Measurements from ENCODE around the gene RTP2. TPM values are rescaled to one million over a fixed set of nuclear protein-coding genes. Genes with fewer than 3 reads are reported as not detected.
A peak's percentile ranks its signal among the peaks of the same experiment; 100 is the strongest.

Gene RTP2
- total RNA-seq, 6 donors from 2014 or later: not detected

DNA sequence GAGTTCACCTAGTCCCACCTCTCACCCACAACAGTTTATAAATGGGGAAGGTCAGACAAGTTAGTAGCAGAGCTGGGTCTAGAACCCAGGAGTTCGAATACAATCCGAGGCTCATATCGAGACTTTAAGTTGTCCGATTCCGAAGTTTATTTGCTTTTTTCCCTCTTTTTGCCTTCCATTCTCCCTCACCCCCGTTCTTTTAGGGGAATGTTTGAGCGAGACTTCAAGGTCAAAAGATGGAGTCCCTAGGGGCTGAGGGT is 35.6 kb upstream of the RTP2 start:
- WGBS, 2 donors: 0 to 3% methylated on average over 7 of the region's 7 CpGs
- Histone ChIP-seq H3K27me3 (no peaks in the 10 kb centered on the region), H3K27ac (peak overlapping the region; percentile 97 to 99 (median 98)), H3K4me3 (peak overlapping the region; percentile 21 to 67 (median 64)), H3K9me3 (no peaks in the 10 kb centered on the region), H3K4me1 (peaks cover 36 to 72% (median 44%) of the 10 kb centered on the region in 4 donors), H3K36me3 (peaks cover 0 to 19% (median 13%) of the 10 kb centered on the region in 4 donors)
- ATAC-seq (ENCODE audit: low FRiP score in 2 of 2) (no peak), DNase-seq (no peak)
- peak in 1 of 2 donors; percentile 2 for TF ChIP-seq POLR2AphosphoS5 (IDR thresholded peaks at IDR 0.05)
- no peak for TF ChIP-seq POLR2A (IDR thresholded peaks at IDR 0.05)
- TF ChIP-seq EP300 (IDR thresholded peaks at IDR 0.05): no peak
- TF ChIP-seq, protein P1, sequence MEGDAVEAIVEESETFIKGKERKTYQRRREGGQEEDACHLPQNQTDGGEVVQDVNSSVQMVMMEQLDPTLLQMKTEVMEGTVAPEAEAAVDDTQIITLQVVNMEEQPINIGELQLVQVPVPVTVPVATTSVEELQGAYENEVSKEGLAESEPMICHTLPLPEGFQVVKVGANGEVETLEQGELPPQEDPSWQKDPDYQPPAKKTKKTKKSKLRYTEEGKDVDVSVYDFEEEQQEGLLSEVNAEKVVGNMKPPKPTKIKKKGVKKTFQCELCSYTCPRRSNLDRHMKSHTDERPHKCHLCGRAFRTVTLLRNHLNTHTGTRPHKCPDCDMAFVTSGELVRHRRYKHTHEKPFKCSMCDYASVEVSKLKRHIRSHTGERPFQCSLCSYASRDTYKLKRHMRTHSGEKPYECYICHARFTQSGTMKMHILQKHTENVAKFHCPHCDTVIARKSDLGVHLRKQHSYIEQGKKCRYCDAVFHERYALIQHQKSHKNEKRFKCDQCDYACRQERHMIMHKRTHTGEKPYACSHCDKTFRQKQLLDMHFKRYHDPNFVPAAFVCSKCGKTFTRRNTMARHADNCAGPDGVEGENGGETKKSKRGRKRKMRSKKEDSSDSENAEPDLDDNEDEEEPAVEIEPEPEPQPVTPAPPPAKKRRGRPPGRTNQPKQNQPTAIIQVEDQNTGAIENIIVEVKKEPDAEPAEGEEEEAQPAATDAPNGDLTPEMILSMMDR (IDR thresholded peaks at IDR 0.05): no peak

DNA sequence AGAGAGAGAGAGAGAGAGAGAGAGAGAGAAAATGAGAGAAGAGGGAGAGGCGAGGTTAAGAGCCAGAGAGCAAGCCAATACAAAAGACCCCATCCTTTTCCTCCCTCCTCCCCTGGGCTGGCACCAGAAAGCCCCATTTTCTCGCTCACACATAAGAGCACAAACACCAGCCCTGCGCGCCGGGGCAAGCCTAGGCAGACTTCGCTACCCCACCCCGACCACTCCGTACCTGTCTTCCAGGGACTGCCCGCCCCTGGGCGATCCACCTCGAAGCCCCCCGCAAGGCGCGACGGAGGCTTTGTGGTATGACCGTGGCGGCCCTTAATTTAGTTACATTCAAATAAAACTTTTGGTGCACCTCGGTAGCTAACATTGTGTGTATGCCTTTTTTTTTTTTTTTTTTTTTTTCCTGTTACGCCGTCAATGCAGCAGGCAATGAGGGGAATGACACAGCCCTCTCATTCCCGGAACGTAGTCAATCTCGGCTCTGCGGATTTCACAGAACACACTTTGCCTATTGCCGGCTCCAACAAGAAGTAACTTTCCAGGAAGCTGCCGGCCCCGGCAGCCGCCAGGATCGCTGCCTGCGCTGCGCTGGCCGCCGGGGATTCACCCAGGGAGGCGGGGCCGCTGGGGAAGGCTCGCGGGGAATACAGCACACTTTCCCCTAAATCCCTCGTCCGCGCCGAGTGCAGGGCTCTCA is 35.2 kb upstream of the RTP2 start:
- WGBS, 2 donors: 4 to 9% methylated on average over 37 to 40 of the region's 41 CpGs
- peak overlapping the region; percentile 97 to 99 (median 98) for H3K27ac ChIP-seq
- ATAC-seq (ENCODE audit: low FRiP score in 2 of 2) (peak; percentile 38 to 44), DNase-seq (peak; percentile 87 to 94)
- no peaks in the 10 kb centered on the region for H3K9me3 ChIP-seq
- peaks cover 4 to 23% (median 16%) of the 10 kb centered on the region in 4 donors for H3K36me3 ChIP-seq
- H3K27me3 ChIP-seq: no peaks in the 10 kb centered on the region
- TF ChIP-seq, protein P1 (IDR thresholded peaks at IDR 0.05): peak in 3 of 6 experiments; percentile 16 to 30 (median 19)
- TF ChIP-seq POLR2AphosphoS5 (IDR thresholded peaks at IDR 0.05): peak; percentile 59 to 82
- peak; percentile 46 to 66 (median 62) for TF ChIP-seq EP300 (IDR thresholded peaks at IDR 0.05)
- TF ChIP-seq POLR2A (IDR thresholded peaks at IDR 0.05): peak in 1 of 4 donors; percentile 57
- H3K4me1 ChIP-seq: peaks cover 36 to 69% (median 42%) of the 10 kb centered on the region in 4 donors
- peak overlapping the region; percentile 21 to 67 (median 64) for H3K4me3 ChIP-seq

DNA sequence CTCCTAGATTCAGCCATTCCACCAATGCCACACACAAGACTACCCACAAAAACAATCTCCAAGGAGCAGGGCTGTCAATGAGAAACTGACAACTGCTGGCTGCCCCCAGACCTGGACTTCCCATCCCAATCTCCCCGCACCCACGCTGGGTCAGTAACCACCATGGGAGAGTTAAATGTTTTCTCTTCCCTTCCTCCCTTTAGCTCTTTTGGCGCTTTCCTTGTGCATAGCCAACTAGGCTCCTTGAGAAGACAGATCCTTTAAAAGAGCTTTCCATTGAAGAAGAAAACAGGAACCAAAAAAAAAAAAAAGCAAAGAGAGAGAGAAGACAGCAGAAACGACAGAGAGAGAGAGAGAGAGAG is 34.6 kb upstream of the RTP2 start:
- Histone ChIP-seq H3K36me3 (peaks cover 9 to 29% (median 21%) of the 10 kb centered on the region in 4 donors), H3K4me1 (peaks cover 31 to 64% (median 39%) of the 10 kb centered on the region in 4 donors), H3K4me3 (peak overlapping the region in 3 of 4 donors; percentile 62 to 67 (median 66)), H3K27ac (peak overlapping the region; percentile 97 to 99 (median 98)), H3K27me3 (no peaks in the 10 kb centered on the region), H3K9me3 (no peaks in the 10 kb centered on the region)
- no peak for DNase-seq
- 56 to 59% methylated on average over 4 of the region's 4 CpGs for WGBS, 2 donors
- no peak for TF ChIP-seq EP300 (IDR thresholded peaks at IDR 0.05)
- TF ChIP-seq, protein P1 (IDR thresholded peaks at IDR 0.05): no peak
- no peak for TF ChIP-seq POLR2AphosphoS5 (IDR thresholded peaks at IDR 0.05)
- TF ChIP-seq POLR2A (IDR thresholded peaks at IDR 0.05): no peak
- no peak for ATAC-seq (ENCODE audit: low FRiP score in 2 of 2)

DNA sequence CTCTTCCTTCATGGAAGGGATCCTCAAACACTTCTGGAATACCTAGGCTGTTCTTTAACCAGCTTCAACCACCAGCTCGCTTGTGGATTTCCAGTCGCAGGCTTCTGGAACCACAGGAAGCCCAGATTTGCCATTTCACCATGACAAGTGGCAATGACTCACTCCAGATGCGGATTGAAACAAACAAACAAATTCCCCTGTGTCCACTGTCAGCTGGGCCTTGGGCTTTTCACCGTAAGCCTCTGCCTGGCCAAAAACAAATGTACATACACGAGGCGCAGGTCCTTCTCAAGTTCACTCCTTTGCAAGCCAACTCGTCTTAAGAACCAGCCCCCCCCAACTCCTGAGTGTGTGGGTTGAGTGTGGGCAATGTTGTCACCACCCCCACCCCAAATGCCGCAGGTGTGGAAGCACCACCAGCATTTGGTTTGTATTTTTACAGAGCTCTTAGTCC is 34.1 kb upstream of the RTP2 start:
- peak overlapping the region in 3 of 4 donors; percentile 62 to 67 (median 66) for H3K4me3 ChIP-seq

More for the DNA sequence above, 34.1 kb upstream of the RTP2 start:
- DNase-seq (peak in 1 of 2 donors; percentile 81), ATAC-seq (ENCODE audit: low FRiP score in 2 of 2) (no peak)
- Histone ChIP-seq H3K4me1 (peaks cover 27 to 60% (median 39%) of the 10 kb centered on the region in 4 donors), H3K27me3 (no peaks in the 10 kb centered on the region), H3K36me3 (peaks cover 14 to 34% (median 27%) of the 10 kb centered on the region in 4 donors), H3K9me3 (no peaks in the 10 kb centered on the region), H3K27ac (peak overlapping the region; percentile 97 to 99 (median 98))
- peak in 1 of 4 donors; percentile 35 for TF ChIP-seq POLR2A (IDR thresholded peaks at IDR 0.05)
- peak in 1 of 4 donors; percentile 44 for TF ChIP-seq EP300 (IDR thresholded peaks at IDR 0.05)
- TF ChIP-seq POLR2AphosphoS5 (IDR thresholded peaks at IDR 0.05): peak; percentile 51 to 66
- TF ChIP-seq, protein P1 (IDR thresholded peaks at IDR 0.05): no peak
- WGBS, 2 donors: 46 to 54% methylated on average over 8 of the region's 8 CpGs
